CD4-positive, alpha-beta T cell (primary cell): Measurements from ENCODE around the gene MMP26. TPM values are rescaled to one million over a fixed set of nuclear protein-coding genes. Genes with fewer than 3 reads are reported as not detected.
"Not testable (repeated sequence)": the region's sequence is repeated elsewhere in the genome, so short reads cannot be mapped to it uniquely, and the experiment has no call there.

Experiments used
- ATAC-seq: fragments of 200-7000 bp; cut with Tn5 transposase; one replicate; pipeline ENCODE4 v1.10.0; 2022; ENCODE audit warnings: mild to moderate bottlenecking; ENCODE audit not compliant: poor library complexity
- CTCF ChIA-PET: fragments of 350-600 bp; sonication (Branson Sonifier 250); formaldehyde crosslinking; loops from one replicate; lab custom pipeline; 2021; ENCODE audit warnings: antibody characterized with exemption, inconsistent platforms; lab: Charles Lee
- POLR2A ChIA-PET: fragments of 350-600 bp; sonication (Branson Sonifier 250); formaldehyde crosslinking; loops from one replicate; lab custom pipeline; 2021; ENCODE audit warnings: antibody characterized with exemption, inconsistent platforms; lab: Charles Lee
- DNase-seq, 14 experiments: peaks; one replicate each; pipeline ENCODE4 v3.0.0-alpha.2; 2013 to 2020; ENCODE audit warnings: mixed read lengths in 2 of 14
- H3K27ac ChIP-seq, 2 donors: one replicate each; pipeline versions ENCODE4 v1.5.1 to v1.7.0; 2013; ENCODE audit warnings: low read length in 2 of 2, low read depth in 1 of 2, mild to moderate bottlenecking in 1 of 2
- H3K27me3 ChIP-seq, 2 experiments: 1 replicate in 1 of 2; 2 replicates in 1 of 2; pipeline versions ENCODE4 v1.6.1 to v1.7.0; 2013; ENCODE audit warnings: low read length in 2 of 2, control low read depth in 1 of 2, mild to moderate bottlenecking in 1 of 2, moderate library complexity in 1 of 2; ENCODE audit not compliant: insufficient read depth in 2 of 2, control insufficient read depth in 1 of 2
- H3K36me3 ChIP-seq: one replicate; pipeline ENCODE4 v1.6.1; 2013; ENCODE audit warnings: low read length, control low read depth; ENCODE audit not compliant: insufficient read depth
- H3K4me1 ChIP-seq: one replicate; pipeline ENCODE4 v1.6.1; 2013; ENCODE audit warnings: low read length, control low read depth; ENCODE audit not compliant: insufficient read depth
- H3K4me3 ChIP-seq: one replicate; pipeline ENCODE4 v1.5.1; 2013; ENCODE audit warnings: mild to moderate bottlenecking, low read length, moderate library complexity
- H3K9me3 ChIP-seq, 2 experiments: 1 replicate in 1 of 2; 2 replicates in 1 of 2; pipeline versions ENCODE4 v1.6.1 to v1.7.0; 2013; ENCODE audit warnings: low read length in 2 of 2, mild to moderate bottlenecking in 2 of 2, control low read depth in 1 of 2, moderate library complexity in 1 of 2; ENCODE audit not compliant: control insufficient read depth in 1 of 2, insufficient read depth in 1 of 2
- H3K27ac Mint-ChIP-seq: one replicate; pipeline ENCODE4 v1.8.0; 2020; ENCODE audit warnings: mixed read lengths
- H3K27me3 Mint-ChIP-seq: one replicate; pipeline ENCODE4 v1.8.0; 2021; ENCODE audit warnings: mixed read lengths
- H3K36me3 Mint-ChIP-seq: one replicate; pipeline ENCODE4 v1.8.0; 2021; ENCODE audit warnings: low read depth, mixed read lengths
- H3K4me1 Mint-ChIP-seq: one replicate; pipeline ENCODE4 v1.8.0; 2021; ENCODE audit warnings: low read depth, mixed read lengths
- H3K4me3 Mint-ChIP-seq: one replicate; pipeline ENCODE4 v1.8.0; 2020; ENCODE audit warnings: mild to moderate bottlenecking, mixed read lengths
- H3K9me3 Mint-ChIP-seq: one replicate; pipeline ENCODE4 v1.8.0; 2020; ENCODE audit warnings: mixed read lengths
- intact Hi-C, 2 experiments: fragments of 100-400 bp; cut with DNase I in 1 of 2; cut with micrococcal nuclease in 1 of 2; formaldehyde crosslinking; loops; one replicate each; pipeline versions ENCODE4 v1.15.1 to v1.9.0; 2023 to 2025; cut with DNase I, micrococcal nuclease
- total RNA-seq, 174 experiments: library from RNA in 2 of 174; stranded (reverse) in 2 of 174; gene quantifications; one replicate each; pipeline ENCODE4 v1.2.3 and lab custom pipeline; 2021 to 2026
- TF ChIP-seq, protein P1 (sequence below): fragments of 200-600 bp; IDR thresholded peaks from one replicate; pipeline ENCODE4 v1.8.0; 2022; ENCODE audit warnings: antibody characterized with exemption, mild to moderate bottlenecking

The MMP26 gene
- total RNA-seq, 2 experiments from 2014 or later, result not detected

DNA sequence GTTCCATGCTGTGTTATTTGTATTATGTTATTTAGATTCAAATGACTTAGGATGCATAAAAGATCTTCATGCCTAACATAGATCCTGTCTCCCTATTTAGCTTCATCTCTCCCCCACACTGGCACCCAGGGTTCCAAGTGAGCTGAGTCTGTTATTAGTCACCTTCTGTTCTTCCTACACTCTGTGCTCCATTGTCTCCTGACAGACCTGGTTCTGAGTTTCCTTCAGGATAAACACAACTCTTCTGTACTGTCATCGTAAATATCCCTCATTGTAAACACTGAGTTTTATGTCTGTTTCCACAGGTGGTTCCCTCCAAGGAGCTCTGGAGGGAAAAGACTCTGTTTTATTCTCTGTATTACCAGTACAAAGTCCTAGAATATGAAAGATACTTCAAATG, 8.7 kb downstream of the MMP26 start:
- no peak overlapping the region for H3K4me3 Mint-ChIP-seq
- H3K9me3 ChIP-seq, result no peaks in the 10 kb centered on the region
- no peak overlapping the region for H3K4me3 ChIP-seq
- peaks cover 16% of the 10 kb centered on the region for H3K27me3 Mint-ChIP-seq
- intact Hi-C loops, result no loop called here
- ChIA-PET CTCF (interaction anchor here (1.0 kb wide), 1 partner anchor 177 kb away, joined by 3 read pairs; no protein-coding TSS in a partner anchor), POLR2A (no interaction called here)
- H3K36me3 ChIP-seq, result no peaks in the 10 kb centered on the region
- no peak overlapping the region for H3K27ac Mint-ChIP-seq
- no peaks in the 10 kb centered on the region for H3K4me1 ChIP-seq
- no peak for ATAC-seq
- H3K4me1 Mint-ChIP-seq, result no peaks in the 10 kb centered on the region
- H3K36me3 Mint-ChIP-seq, result no peaks in the 10 kb centered on the region
- no peak overlapping the region for H3K27ac ChIP-seq
- no peaks in the 10 kb centered on the region for H3K27me3 ChIP-seq
- DNase-seq, result no peak
- no peaks in the 10 kb centered on the region for H3K9me3 Mint-ChIP-seq
- TF ChIP-seq, protein P1, sequence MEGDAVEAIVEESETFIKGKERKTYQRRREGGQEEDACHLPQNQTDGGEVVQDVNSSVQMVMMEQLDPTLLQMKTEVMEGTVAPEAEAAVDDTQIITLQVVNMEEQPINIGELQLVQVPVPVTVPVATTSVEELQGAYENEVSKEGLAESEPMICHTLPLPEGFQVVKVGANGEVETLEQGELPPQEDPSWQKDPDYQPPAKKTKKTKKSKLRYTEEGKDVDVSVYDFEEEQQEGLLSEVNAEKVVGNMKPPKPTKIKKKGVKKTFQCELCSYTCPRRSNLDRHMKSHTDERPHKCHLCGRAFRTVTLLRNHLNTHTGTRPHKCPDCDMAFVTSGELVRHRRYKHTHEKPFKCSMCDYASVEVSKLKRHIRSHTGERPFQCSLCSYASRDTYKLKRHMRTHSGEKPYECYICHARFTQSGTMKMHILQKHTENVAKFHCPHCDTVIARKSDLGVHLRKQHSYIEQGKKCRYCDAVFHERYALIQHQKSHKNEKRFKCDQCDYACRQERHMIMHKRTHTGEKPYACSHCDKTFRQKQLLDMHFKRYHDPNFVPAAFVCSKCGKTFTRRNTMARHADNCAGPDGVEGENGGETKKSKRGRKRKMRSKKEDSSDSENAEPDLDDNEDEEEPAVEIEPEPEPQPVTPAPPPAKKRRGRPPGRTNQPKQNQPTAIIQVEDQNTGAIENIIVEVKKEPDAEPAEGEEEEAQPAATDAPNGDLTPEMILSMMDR, result no peak

DNA sequence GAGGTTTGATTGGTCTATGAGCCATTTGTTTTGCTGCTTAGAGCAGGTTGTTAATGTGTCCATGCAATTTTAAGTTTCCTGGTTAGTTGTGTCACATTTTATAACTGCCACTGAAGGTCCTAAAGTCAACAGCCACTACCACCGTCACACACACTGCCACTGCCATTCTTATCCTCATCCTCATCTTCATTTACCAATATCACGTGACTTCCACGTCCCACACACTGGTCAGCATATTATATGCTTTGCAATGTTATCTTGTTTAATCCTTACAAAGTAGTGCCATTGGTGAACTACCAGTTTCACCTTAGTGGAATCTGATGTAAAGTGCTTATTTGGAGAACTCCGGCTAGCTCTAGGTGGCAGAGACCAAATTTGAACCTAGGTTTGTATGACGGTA, 9.7 kb downstream of the MMP26 start:
- intact Hi-C loops, result no loop called here
- Mint-ChIP-seq H3K4me3 (no peak overlapping the region), H3K36me3 (no peaks in the 10 kb centered on the region), H3K4me1 (no peaks in the 10 kb centered on the region), H3K27me3 (peaks cover 19% of the 10 kb centered on the region), H3K27ac (no peak overlapping the region), H3K9me3 (no peaks in the 10 kb centered on the region)
- H3K27ac ChIP-seq, result no peak overlapping the region
- no peak for ATAC-seq
- ChIA-PET POLR2A (no interaction called here), CTCF (no interaction called here)
- TF ChIP-seq, protein P1, result no peak
- no peaks in the 10 kb centered on the region for H3K4me1 ChIP-seq
- H3K9me3 ChIP-seq, result no peaks in the 10 kb centered on the region
- H3K27me3 ChIP-seq, result no peaks in the 10 kb centered on the region
- no peaks in the 10 kb centered on the region for H3K36me3 ChIP-seq
- H3K4me3 ChIP-seq, result no peak overlapping the region
- no peak for DNase-seq

DNA sequence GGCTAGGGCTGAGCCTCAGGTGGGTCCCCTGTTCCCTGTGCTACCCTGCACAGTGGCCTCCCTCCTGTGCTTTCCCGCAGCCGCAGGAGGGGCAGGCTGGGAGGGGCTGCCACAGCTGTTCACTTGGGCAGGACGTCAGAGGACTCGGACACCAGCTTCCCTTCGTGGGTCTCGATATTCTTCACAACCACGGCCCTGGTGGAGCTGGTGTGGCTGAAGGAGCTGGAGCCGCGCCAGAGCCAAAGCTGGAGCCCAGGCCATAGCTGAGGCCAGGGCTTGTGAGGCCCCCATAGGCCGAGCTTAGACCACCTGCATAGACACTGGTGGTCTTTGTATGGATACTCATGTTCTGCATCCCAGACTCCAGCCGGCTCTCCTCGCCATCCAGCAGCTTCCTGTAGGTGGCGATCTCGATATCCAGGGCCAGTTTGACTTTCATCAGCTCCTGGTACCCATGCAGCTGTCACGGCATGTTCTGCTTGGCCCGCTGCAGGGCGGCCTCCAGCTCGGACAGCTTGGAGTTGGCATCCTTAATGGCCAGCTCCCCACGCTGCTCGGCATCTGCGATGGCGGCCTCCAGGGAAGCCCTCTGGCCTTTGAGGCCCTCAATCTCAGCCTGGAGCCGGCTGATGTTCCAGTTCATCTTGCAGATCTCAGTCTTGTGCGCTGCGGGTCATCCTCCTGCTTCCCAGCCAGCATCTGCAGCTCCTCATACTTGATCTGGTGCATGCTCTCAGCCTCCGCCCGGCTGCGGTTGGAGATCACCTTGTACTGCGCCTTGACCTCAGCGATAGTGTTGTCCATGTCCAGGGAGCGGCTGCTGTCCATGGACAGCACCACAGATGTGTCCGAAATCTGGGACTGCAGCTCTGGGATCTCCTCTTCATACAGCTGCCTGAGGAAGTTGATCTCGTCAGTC, 18.3 kb downstream of the MMP26 start:
- not testable (repeated sequence) for ATAC-seq

More for the DNA sequence above, 18.3 kb downstream of the MMP26 start:
- H3K4me1 ChIP-seq, H3K4me3 Mint-ChIP-seq, H3K36me3 ChIP-seq, intact Hi-C loops, H3K9me3 ChIP-seq, H3K27ac ChIP-seq, H3K4me3 ChIP-seq, H3K9me3 Mint-ChIP-seq, H3K36me3 Mint-ChIP-seq, DNase-seq, H3K27ac Mint-ChIP-seq, POLR2A ChIA-PET, H3K4me1 Mint-ChIP-seq, CTCF ChIA-PET, H3K27me3 ChIP-seq: not testable (repeated sequence)
- peaks cover 12% of the 10 kb centered on the region for H3K27me3 Mint-ChIP-seq
